DOHH2 (cell line): ENCODE measurements around the gene COP1.

Experiments used
- H3F3A ChIP-seq: fragments of 200-600 bp; sonication (generic), shearing (Covaris generic); 2 replicates; pipeline ENCODE4 v1.6.0; 2016; ENCODE audit warnings: antibody characterized with exemption, mild to moderate bottlenecking; ENCODE audit not compliant: control insufficient read depth, insufficient read depth
- H3K27ac ChIP-seq: fragments of 200-600 bp; sonication (generic); 2 replicates; pipeline ENCODE4 v1.5.1; 2014; ENCODE audit warnings: low read depth, mild to moderate bottlenecking, low read length, moderate library complexity
- H3K27me3 ChIP-seq: fragments of 200-600 bp; sonication (generic); 2 replicates; pipeline ENCODE4 v1.6.1; 2014; ENCODE audit warnings: mild to moderate bottlenecking, low read length, mixed read lengths; ENCODE audit not compliant: control insufficient read depth
- H3K36me3 ChIP-seq: fragments of 200-600 bp; sonication (generic); 2 replicates; pipeline ENCODE4 v1.6.1; 2014; ENCODE audit warnings: mild to moderate bottlenecking, low read length, moderate library complexity, mixed read lengths; ENCODE audit not compliant: control insufficient read depth
- H3K4me1 ChIP-seq: fragments of 200-600 bp; sonication (generic); 2 replicates; pipeline ENCODE4 v1.6.1; 2014; ENCODE audit warnings: mild to moderate bottlenecking, low read length, mixed read lengths; ENCODE audit not compliant: control insufficient read depth
- H3K4me2 ChIP-seq: fragments of 200-600 bp; sonication (generic); 2 replicates; pipeline ENCODE4 v1.6.0; 2014; ENCODE audit warnings: mild to moderate bottlenecking, low read length, moderate library complexity
- H3K4me3 ChIP-seq: fragments of 200-600 bp; sonication (generic); 2 replicates; pipeline ENCODE4 v1.5.1; 2014; ENCODE audit warnings: mild to moderate bottlenecking, low read length, mixed read lengths
- H3K79me2 ChIP-seq: fragments of 200-600 bp; sonication (generic); 2 replicates; pipeline ENCODE4 v1.6.1; 2014; ENCODE audit warnings: mild to moderate bottlenecking, low read length, mixed read lengths; ENCODE audit not compliant: control insufficient read depth
- H3K9me2 ChIP-seq: fragments of 200-600 bp; sonication (generic); replicated peaks from 2 replicates; pipeline ENCODE4 v1.6.1; 2014; ENCODE audit warnings: mild to moderate bottlenecking, low read length, mixed read lengths; ENCODE audit not compliant: control insufficient read depth
- H3K9me3 ChIP-seq: fragments of 200-600 bp; sonication (generic); 2 replicates; pipeline ENCODE4 v1.6.1; 2014; ENCODE audit warnings: antibody characterized with exemption, low read length, mixed read lengths; ENCODE audit not compliant: control insufficient read depth, insufficient read depth
- H4K20me1 ChIP-seq: fragments of 200-600 bp; sonication (generic); 2 replicates; pipeline ENCODE4 v1.6.0; 2014; ENCODE audit warnings: low read depth, mild to moderate bottlenecking, antibody characterized with exemption, low read length, moderate library complexity; ENCODE audit not compliant: control insufficient read depth, insufficient read depth
- CTCF ChIP-seq: fragments of 200-600 bp; sonication (generic); IDR thresholded peaks from one replicate; pipeline ENCODE4 v1.5.1; 2014; ENCODE audit warnings: antibody characterized with exemption, mild to moderate bottlenecking, low read depth, low read length; ENCODE audit not compliant: poor library complexity, severe bottlenecking
- EZH2phosphoT487 ChIP-seq: fragments of 200-600 bp; sonication (generic); IDR thresholded peaks from 2 replicates; pipeline ENCODE4 v1.6.1; 2017; ENCODE audit warnings: borderline replicate concordance, mild to moderate bottlenecking, antibody characterized with exemption, low read length, moderate library complexity, mixed read lengths

Gene COP1

GRCh38 chr1:176058686-176059085 lies 148.4 kb downstream of the COP1 start:
- H3K79me2 ChIP-seq: no peaks in the 10 kb centered on the region; the same call in 1 of the 2 replicates
- no peaks in the 10 kb centered on the region for H3F3A ChIP-seq
- TF ChIP-seq CTCF (no peak), EZH2phosphoT487 (no peak)
- H3K27ac ChIP-seq: no peak overlapping the region
- no peaks in the 10 kb centered on the region for H3K9me2 ChIP-seq
- H3K4me1 ChIP-seq: no peaks in the 10 kb centered on the region
- H3K9me3 ChIP-seq: no peaks in the 10 kb centered on the region
- no peaks in the 10 kb centered on the region for H3K36me3 ChIP-seq
- no peaks in the 10 kb centered on the region for H4K20me1 ChIP-seq
- H3K4me2 ChIP-seq: no peak overlapping the region
- H3K27me3 ChIP-seq: no peaks in the 10 kb centered on the region
- no peak overlapping the region for H3K4me3 ChIP-seq

GRCh38 chr1:176056312-176056711 lies 150.8 kb downstream of the COP1 start:
- H3K4me2 ChIP-seq: no peak overlapping the region
- H3K27me3 ChIP-seq: no peaks in the 10 kb centered on the region
- TF ChIP-seq CTCF: no peak
- no peak for TF ChIP-seq EZH2phosphoT487
- H3K27ac ChIP-seq: no peak overlapping the region
- H3K4me3 ChIP-seq: no peak overlapping the region
- H4K20me1 ChIP-seq: no peaks in the 10 kb centered on the region
- H3F3A ChIP-seq: no peaks in the 10 kb centered on the region
- H3K9me3 ChIP-seq: no peaks in the 10 kb centered on the region
- no peaks in the 10 kb centered on the region for H3K36me3 ChIP-seq
- H3K4me1 ChIP-seq: no peaks in the 10 kb centered on the region
- H3K79me2 ChIP-seq: no peaks in the 10 kb centered on the region; the same call in 1 of the 2 replicates
- no peaks in the 10 kb centered on the region for H3K9me2 ChIP-seq

- Histone ChIP-seq H3K4me1 (no peaks in the 10 kb centered on the region), H3K27me3 (no peaks in the 10 kb centered on the region), H3K79me2 (no peaks in the 10 kb centered on the region; the same call in 1 of the 2 replicates), H3K4me2 (no peak overlapping the region), H3K36me3 (no peaks in the 10 kb centered on the region), H4K20me1 (no peaks in the 10 kb centered on the region), H3K27ac (no peak overlapping the region), H3F3A (no peaks in the 10 kb centered on the region), H3K4me3 (no peak overlapping the region), H3K9me3 (no peaks in the 10 kb centered on the region), H3K9me2 (no peaks in the 10 kb centered on the region)
- no peak for TF ChIP-seq CTCF
- no peak for TF ChIP-seq EZH2phosphoT487
These were observed 151.7 kb downstream of the COP1 start for GRCh38 chr1:176055398-176055797.
